ENCODE results near the gene LRMDA. TPM values are rescaled to one million over a fixed set of nuclear protein-coding genes. Genes with fewer than 3 reads are reported as not detected.

Gene LRMDA
- total RNA-seq, 1 experiment from 2014 or later, result 4.8 TPM

DNA sequence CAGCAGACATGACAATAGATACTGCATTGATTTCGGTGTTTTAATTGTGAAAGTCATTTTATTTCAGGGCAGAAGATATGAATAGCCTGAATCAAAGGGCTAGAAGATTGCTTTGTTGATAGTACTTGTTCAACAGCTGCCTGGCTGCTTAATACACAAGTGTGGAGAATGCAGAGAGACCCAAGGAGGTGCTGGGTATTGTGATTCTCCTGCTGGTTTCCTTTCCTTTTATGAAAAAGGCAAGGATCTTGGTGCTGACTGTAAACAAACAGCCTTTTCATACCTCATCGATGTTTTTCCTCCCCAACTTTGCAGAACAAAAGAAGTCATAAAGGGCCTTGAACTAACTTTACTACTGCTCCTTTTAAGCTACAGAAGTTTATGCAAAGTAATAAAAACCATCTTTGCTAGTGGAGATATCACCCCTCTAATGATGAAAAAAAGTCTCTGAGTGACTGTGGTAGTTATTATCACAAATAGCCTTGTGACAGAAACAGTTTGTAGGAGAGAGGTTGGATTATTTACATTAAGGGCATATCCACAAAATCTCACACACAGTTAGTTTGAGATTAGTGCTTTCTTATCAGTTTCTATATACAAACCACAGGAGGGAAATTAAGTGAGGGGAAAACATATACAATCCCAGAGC is 800.0 kb downstream of the LRMDA start:
- H3K4me1 ChIP-seq (ENCODE audit: control insufficient read depth in 1 of 2, insufficient read depth in 2 of 2, low read length in 2 of 2), result no peaks in the 10 kb centered on the region
- H3K4me3 ChIP-seq (replicated peaks in 1 of 2; ENCODE audit: low read depth in 1 of 2, low read length in 2 of 2), result no peak overlapping the region
- H3K9me2 ChIP-seq (ENCODE audit: insufficient read depth), result no peaks in the 10 kb centered on the region
- no TSS peak for BruUV-seq (replicated peaks)
- H3K27me3 ChIP-seq (ENCODE audit: insufficient read depth, low read length), result no peaks in the 10 kb centered on the region
- H3K36me3 ChIP-seq (ENCODE audit: control insufficient read depth in 1 of 2, insufficient read depth in 2 of 2, low read length in 2 of 2), result no peaks in the 10 kb centered on the region
- no peak overlapping the region for H3K27ac ChIP-seq (ENCODE audit: low read depth, low read length)
- no peaks in the 10 kb centered on the region for H3K79me2 ChIP-seq (ENCODE audit: insufficient read depth, low read length)
- H3K9me3 ChIP-seq (ENCODE audit: control insufficient read depth in 1 of 2, insufficient read depth in 1 of 2, low read depth in 1 of 2, low read length in 2 of 2), result no peaks in the 10 kb centered on the region
- RAD21 ChIA-PET (ENCODE audit: low non-redundant PET in 1 of 2, low total read pairs in 2 of 2, uncharacterized antibody in 2 of 2, unreplicated experiment in 2 of 2), result no interaction called here
- ATAC-seq, result no peak
- no peak overlapping the region for H3K9ac ChIP-seq (ENCODE audit: low read length)
- CTCF ChIA-PET, result no interaction called here
- intact Hi-C loops (cut with micrococcal nuclease), result no loop called here
- H2AFZ ChIP-seq (ENCODE audit: low read depth, low read length, poor library complexity, severe bottlenecking), result no peak overlapping the region
- DNase-seq (ENCODE audit: low read depth, low spot score), result no peak
- TF ChIP-seq, protein P1, sequence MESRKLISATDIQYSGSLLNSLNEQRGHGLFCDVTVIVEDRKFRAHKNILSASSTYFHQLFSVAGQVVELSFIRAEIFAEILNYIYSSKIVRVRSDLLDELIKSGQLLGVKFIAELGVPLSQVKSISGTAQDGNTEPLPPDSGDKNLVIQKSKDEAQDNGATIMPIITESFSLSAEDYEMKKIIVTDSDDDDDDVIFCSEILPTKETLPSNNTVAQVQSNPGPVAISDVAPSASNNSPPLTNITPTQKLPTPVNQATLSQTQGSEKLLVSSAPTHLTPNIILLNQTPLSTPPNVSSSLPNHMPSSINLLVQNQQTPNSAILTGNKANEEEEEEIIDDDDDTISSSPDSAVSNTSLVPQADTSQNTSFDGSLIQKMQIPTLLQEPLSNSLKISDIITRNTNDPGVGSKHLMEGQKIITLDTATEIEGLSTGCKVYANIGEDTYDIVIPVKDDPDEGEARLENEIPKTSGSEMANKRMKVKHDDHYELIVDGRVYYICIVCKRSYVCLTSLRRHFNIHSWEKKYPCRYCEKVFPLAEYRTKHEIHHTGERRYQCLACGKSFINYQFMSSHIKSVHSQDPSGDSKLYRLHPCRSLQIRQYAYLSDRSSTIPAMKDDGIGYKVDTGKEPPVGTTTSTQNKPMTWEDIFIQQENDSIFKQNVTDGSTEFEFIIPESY (IDR thresholded peaks at IDR 0.05; ENCODE audit: extremely low read depth, insufficient replicate concordance, low read length), result no peak
- TF ChIP-seq EZH2 (IDR thresholded peaks at IDR 0.05) (no peak), JUND (IDR thresholded peaks at IDR 0.05) (no peak), EZH2phosphoT487 (IDR thresholded peaks at IDR 0.05; ENCODE audit: borderline replicate concordance) (no peak), EGR1 (IDR thresholded peaks at IDR 0.05; ENCODE audit: low read depth) (no peak), CBX3 (IDR thresholded peaks at IDR 0.05; ENCODE audit: low read depth) (no peak), ELF1 (IDR thresholded peaks at IDR 0.05; ENCODE audit: borderline replicate concordance, low read depth) (no peak), TCF7L2 (IDR thresholded peaks at IDR 0.05; ENCODE audit: borderline replicate concordance, extremely low read depth, insufficient read depth, insufficient read length) (no peak), SIN3A (IDR thresholded peaks at IDR 0.05; ENCODE audit: low read depth) (no peak), SP1 (IDR thresholded peaks at IDR 0.05; ENCODE audit: low read depth) (no peak), POLR2AphosphoS5 (IDR thresholded peaks at IDR 0.05; ENCODE audit: low read depth, low read length) (no peak), CEBPB (IDR thresholded peaks at IDR 0.05; ENCODE audit: low read depth) (no peak), POLR2A (IDR thresholded peaks at IDR 0.05; ENCODE audit: borderline replicate concordance, extremely low read depth, insufficient read depth, insufficient read length) (no peak), FOSL1 (IDR thresholded peaks at IDR 0.05; ENCODE audit: low read depth) (no peak), SRF (IDR thresholded peaks at IDR 0.05; ENCODE audit: low read depth) (no peak)
- TF ChIP-seq, protein P2, sequence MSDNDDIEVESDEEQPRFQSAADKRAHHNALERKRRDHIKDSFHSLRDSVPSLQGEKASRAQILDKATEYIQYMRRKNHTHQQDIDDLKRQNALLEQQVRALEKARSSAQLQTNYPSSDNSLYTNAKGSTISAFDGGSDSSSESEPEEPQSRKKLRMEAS (IDR thresholded peaks at IDR 0.05), result no peak
- TF ChIP-seq, protein P3, sequence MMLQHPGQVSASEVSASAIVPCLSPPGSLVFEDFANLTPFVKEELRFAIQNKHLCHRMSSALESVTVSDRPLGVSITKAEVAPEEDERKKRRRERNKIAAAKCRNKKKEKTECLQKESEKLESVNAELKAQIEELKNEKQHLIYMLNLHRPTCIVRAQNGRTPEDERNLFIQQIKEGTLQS (IDR thresholded peaks at IDR 0.05), result no peak
- TF ChIP-seq, protein P4, sequence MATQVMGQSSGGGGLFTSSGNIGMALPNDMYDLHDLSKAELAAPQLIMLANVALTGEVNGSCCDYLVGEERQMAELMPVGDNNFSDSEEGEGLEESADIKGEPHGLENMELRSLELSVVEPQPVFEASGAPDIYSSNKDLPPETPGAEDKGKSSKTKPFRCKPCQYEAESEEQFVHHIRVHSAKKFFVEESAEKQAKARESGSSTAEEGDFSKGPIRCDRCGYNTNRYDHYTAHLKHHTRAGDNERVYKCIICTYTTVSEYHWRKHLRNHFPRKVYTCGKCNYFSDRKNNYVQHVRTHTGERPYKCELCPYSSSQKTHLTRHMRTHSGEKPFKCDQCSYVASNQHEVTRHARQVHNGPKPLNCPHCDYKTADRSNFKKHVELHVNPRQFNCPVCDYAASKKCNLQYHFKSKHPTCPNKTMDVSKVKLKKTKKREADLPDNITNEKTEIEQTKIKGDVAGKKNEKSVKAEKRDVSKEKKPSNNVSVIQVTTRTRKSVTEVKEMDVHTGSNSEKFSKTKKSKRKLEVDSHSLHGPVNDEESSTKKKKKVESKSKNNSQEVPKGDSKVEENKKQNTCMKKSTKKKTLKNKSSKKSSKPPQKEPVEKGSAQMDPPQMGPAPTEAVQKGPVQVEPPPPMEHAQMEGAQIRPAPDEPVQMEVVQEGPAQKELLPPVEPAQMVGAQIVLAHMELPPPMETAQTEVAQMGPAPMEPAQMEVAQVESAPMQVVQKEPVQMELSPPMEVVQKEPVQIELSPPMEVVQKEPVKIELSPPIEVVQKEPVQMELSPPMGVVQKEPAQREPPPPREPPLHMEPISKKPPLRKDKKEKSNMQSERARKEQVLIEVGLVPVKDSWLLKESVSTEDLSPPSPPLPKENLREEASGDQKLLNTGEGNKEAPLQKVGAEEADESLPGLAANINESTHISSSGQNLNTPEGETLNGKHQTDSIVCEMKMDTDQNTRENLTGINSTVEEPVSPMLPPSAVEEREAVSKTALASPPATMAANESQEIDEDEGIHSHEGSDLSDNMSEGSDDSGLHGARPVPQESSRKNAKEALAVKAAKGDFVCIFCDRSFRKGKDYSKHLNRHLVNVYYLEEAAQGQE (IDR thresholded peaks at IDR 0.05; ENCODE audit: low read depth), result no peak
- TF ChIP-seq, protein P5, sequence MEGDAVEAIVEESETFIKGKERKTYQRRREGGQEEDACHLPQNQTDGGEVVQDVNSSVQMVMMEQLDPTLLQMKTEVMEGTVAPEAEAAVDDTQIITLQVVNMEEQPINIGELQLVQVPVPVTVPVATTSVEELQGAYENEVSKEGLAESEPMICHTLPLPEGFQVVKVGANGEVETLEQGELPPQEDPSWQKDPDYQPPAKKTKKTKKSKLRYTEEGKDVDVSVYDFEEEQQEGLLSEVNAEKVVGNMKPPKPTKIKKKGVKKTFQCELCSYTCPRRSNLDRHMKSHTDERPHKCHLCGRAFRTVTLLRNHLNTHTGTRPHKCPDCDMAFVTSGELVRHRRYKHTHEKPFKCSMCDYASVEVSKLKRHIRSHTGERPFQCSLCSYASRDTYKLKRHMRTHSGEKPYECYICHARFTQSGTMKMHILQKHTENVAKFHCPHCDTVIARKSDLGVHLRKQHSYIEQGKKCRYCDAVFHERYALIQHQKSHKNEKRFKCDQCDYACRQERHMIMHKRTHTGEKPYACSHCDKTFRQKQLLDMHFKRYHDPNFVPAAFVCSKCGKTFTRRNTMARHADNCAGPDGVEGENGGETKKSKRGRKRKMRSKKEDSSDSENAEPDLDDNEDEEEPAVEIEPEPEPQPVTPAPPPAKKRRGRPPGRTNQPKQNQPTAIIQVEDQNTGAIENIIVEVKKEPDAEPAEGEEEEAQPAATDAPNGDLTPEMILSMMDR (IDR thresholded peaks at IDR 0.05 in 2 of 3, conservative IDR thresholded peaks at IDR 0.05 in 1 of 3; ENCODE audit: borderline replicate concordance in 1 of 3, insufficient read depth in 1 of 3, low read depth in 2 of 3, low read length in 2 of 3), result no peak
- POLR2A ChIA-PET, result no interaction called here
- H4K20me1 ChIP-seq (ENCODE audit: insufficient read depth), result no peaks in the 10 kb centered on the region
- H3K4me2 ChIP-seq (ENCODE audit: low read length), result no peak overlapping the region

Measured in HCT116 (cell line).